ENCODE data around the gene WDFY3. TPM values are rescaled to one million over a fixed set of nuclear protein-coding genes. Genes with fewer than 3 reads are reported as not detected.

Gene WDFY3
- total RNA-seq, 1 experiment from 2014 or later = 20.9 TPM

GRCh38 chr4:84907145-84907544 is 59.3 kb downstream of the WDFY3 start:
- DNase-seq (ENCODE audit: low read depth) = no peak

GRCh38 chr4:84905646-84906045 is 60.8 kb downstream of the WDFY3 start:
- no peak for DNase-seq (ENCODE audit: low read depth)

GRCh38 chr4:84901740-84902281 is 64.7 kb downstream of the WDFY3 start:
- no peak for DNase-seq (ENCODE audit: low read depth)

- DNase-seq (ENCODE audit: low read depth) = no peak
Measured at GRCh38 chr4:84901173-84901572, 65.3 kb downstream of the WDFY3 start.

GRCh38 chr4:84899616-84900015 is 66.9 kb downstream of the WDFY3 start:
- no peak for DNase-seq (ENCODE audit: low read depth)

GRCh38 chr4:84897516-84897915 is 69.0 kb downstream of the WDFY3 start:
- no peak for DNase-seq (ENCODE audit: low read depth)

GRCh38 chr4:84895283-84895682 is 71.2 kb downstream of the WDFY3 start:
- DNase-seq (ENCODE audit: low read depth) = no peak

- DNase-seq (ENCODE audit: low read depth) = no peak
Measured at GRCh38 chr4:84894621-84895020, 71.9 kb downstream of the WDFY3 start.

GRCh38 chr4:84892950-84893349 is 73.5 kb downstream of the WDFY3 start:
- no peak for DNase-seq (ENCODE audit: low read depth)

GRCh38 chr4:84887824-84888223 is 78.7 kb downstream of the WDFY3 start:
- peak; percentile 59 for DNase-seq (ENCODE audit: low read depth)

- DNase-seq (ENCODE audit: low read depth) = peak; percentile 44
Measured at GRCh38 chr4:84879651-84880200, 86.8 kb downstream of the WDFY3 start.

GRCh38 chr4:84878546-84878945 is 87.9 kb downstream of the WDFY3 start:
- DNase-seq (ENCODE audit: low read depth) = no peak

GRCh38 chr4:84878090-84878489 is 88.4 kb downstream of the WDFY3 start:
- DNase-seq (ENCODE audit: low read depth) = peak; percentile 86

- peak; percentile 6 for DNase-seq (ENCODE audit: low read depth)
Measured at GRCh38 chr4:84877051-84877833, 89.2 kb downstream of the WDFY3 start.

- no peak for DNase-seq (ENCODE audit: low read depth)
Measured at GRCh38 chr4:84875636-84876371, 90.7 kb downstream of the WDFY3 start.

GRCh38 chr4:84874619-84875018 is 91.9 kb downstream of the WDFY3 start:
- DNase-seq (ENCODE audit: low read depth) = no peak

- DNase-seq (ENCODE audit: low read depth) = peak; percentile 90
Measured at GRCh38 chr4:84870398-84871163, 95.9 kb downstream of the WDFY3 start.

- DNase-seq (ENCODE audit: low read depth) = no peak
Measured at GRCh38 chr4:84866295-84866694, 100.2 kb downstream of the WDFY3 start.

GRCh38 chr4:84865600-84865999 is 100.9 kb downstream of the WDFY3 start:
- no peak for DNase-seq (ENCODE audit: low read depth)

GRCh38 chr4:84862064-84862463 is 104.4 kb downstream of the WDFY3 start:
- DNase-seq (ENCODE audit: low read depth) = no peak

- no peak for DNase-seq (ENCODE audit: low read depth)
Measured at GRCh38 chr4:84857296-84857695, 109.2 kb downstream of the WDFY3 start.

All from M059J (cell line).